IgD-negative memory B cell (primary cell): ENCODE results near the gene GNGT1. TPM values are rescaled to one million over a fixed set of nuclear protein-coding genes. Genes with fewer than 3 reads are reported as not detected.
A peak's percentile ranks its signal among the peaks of the same experiment; 100 is the strongest.

Experiments used
- H3K27ac Mint-ChIP-seq, 3 donors: one replicate each; pipeline ENCODE4 v1.8.0; 2020 to 2022; ENCODE audit warnings: mild to moderate bottlenecking in 3 of 3, mixed read lengths in 3 of 3, moderate library complexity in 1 of 3
- H3K27me3 Mint-ChIP-seq: one replicate; pipeline ENCODE4 v1.8.0; 2021; ENCODE audit warnings: mixed read lengths
- H3K36me3 Mint-ChIP-seq: one replicate; pipeline ENCODE4 v1.8.0; 2020; ENCODE audit warnings: mild to moderate bottlenecking, mixed read lengths
- H3K4me1 Mint-ChIP-seq, 3 donors: one replicate each; pipeline ENCODE4 v1.8.0; 2020 to 2022; ENCODE audit warnings: mixed read lengths in 3 of 3, mild to moderate bottlenecking in 1 of 3
- H3K4me3 Mint-ChIP-seq, 4 donors: one replicate each; pipeline ENCODE4 v1.8.0; 2020 to 2022; ENCODE audit warnings: mild to moderate bottlenecking in 4 of 4, mixed read lengths in 4 of 4, moderate library complexity in 3 of 4
- H3K9me3 Mint-ChIP-seq, 3 donors: one replicate each; pipeline ENCODE4 v1.8.0; 2020 to 2021; ENCODE audit warnings: mixed read lengths in 3 of 3, mild to moderate bottlenecking in 1 of 3
- polyA plus RNA-seq: library from polyadenylated mRNA; unstranded; fragments of 300-500 nt; fragmentation: Illumina TruSeq; gene quantifications from one replicate; pipeline ENCODE4 v1.2.3, GENCODE V29; 2021

GNGT1 gene
- polyA plus RNA-seq, result not detected

DNA sequence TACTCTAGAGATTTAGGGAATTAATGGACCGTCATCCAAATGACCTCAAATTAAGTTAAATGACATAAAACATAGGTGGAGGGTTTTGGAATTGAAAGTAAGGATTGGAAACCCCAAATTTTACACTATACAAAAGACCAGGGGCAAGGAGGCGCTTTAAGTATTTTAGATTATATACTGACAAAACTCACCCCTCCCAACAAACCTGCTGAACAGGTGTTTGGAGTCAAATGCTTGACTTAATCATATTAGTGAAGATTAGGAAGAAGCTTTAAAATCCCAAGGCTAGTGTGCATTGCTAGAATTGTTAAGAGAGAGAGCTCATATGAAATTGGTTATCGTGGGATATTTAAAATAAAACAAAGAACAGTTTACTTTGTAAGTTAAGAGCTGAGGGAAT, at the start of gene GNGT1:
Gene GNGT1 (plus strand): TSS at position 301 of the 400 bp plus-strand sequence. CDS start 180 bp downstream, outside the sequence.
- no peak within 1 kb of the TSS for H3K4me3 Mint-ChIP-seq
- H3K4me1 Mint-ChIP-seq, result no peaks in the 10 kb centered on the region
- no peaks in the 10 kb centered on the region for H3K36me3 Mint-ChIP-seq
- no peaks in the 10 kb centered on the region for H3K27me3 Mint-ChIP-seq
- no peak within 1 kb of the TSS for H3K27ac Mint-ChIP-seq
- no peaks in the 10 kb centered on the region for H3K9me3 Mint-ChIP-seq

DNA sequence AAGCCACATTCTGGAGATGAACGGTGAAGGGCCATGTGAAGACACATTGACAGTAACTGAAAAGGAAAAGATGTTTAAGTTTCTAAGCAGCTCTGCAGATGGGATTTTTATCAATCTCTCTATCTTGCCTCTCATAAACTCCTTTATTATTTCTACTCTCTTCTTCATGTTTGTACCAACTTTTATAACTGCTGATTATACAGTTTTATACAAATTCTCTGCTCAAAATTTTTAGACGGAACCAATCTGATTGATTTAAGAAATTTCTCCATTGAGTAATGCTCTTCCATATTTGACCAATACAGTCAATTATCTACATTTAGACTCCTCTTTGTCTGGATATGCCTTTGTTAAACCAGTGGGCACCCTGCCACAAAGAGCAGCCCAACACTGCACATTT, 47.5 kb upstream of the GNGT1 start:
- Mint-ChIP-seq H3K4me1 (no peaks in the 10 kb centered on the region), H3K27me3 (peaks cover 6% of the 10 kb centered on the region), H3K27ac (no peak overlapping the region)

DNA sequence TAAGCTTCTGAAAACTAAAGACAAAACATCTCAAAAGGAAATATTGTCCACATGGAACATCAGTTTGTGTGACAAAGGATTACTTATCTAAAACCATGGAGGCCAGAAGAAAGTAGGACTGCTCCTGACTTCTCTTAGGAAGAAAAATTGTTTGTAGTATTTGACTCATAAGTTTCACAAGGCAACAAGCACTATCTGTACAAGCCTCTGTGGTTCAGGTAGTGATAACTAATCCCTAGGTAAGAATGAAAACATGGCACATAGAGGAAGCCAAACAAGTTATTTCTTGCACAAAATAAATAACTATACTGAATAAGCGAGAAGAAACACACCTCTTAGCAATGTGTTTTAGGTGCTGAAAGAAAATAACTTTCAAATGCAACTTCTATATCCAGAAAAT, 46.1 kb upstream of the GNGT1 start:
- Mint-ChIP-seq H3K4me3 (no peak overlapping the region), H3K4me1 (no peaks in the 10 kb centered on the region), H3K36me3 (peaks cover 4% of the 10 kb centered on the region), H3K9me3 (no peaks in the 10 kb centered on the region), H3K27ac (no peak overlapping the region), H3K27me3 (peaks cover 6% of the 10 kb centered on the region)

More for the DNA sequence above, 47.5 kb upstream of the GNGT1 start:
- Mint-ChIP-seq H3K36me3 (peaks cover 2% of the 10 kb centered on the region), H3K9me3 (peaks cover 0 to 2% (median 0%) of the 10 kb centered on the region in 3 donors), H3K4me3 (no peak overlapping the region)

DNA sequence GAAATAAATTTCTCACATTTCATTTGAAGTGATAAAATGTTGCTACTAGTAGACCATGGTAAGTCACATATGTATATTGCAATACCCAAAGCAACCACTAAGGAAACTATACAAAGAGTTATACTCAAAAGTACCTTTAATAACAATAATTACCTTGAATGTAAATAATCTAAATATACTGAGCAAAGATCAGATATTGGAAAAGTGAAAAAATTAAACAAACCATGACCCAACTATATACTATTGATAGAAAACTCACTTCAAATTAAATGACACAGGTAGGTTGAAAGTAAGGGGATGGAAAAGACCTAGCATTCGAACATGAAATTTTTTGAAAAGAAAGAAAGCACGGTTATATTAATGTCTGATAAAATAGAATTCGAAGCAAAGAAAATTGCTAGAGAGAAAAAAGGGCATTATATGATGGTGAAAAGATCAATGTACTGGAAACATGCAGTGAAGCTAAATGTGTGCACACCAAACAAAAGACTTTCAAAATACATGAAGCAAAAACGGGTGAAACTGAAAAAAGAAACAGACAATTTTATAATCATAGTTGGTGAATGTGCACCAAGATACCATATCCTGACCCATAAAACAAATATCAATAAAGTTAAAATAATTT, 44.9 kb upstream of the GNGT1 start:
- Mint-ChIP-seq H3K27ac (no peak overlapping the region), H3K27me3 (peaks cover 6% of the 10 kb centered on the region), H3K9me3 (no peaks in the 10 kb centered on the region), H3K36me3 (peaks cover 4% of the 10 kb centered on the region), H3K4me3 (no peak overlapping the region), H3K4me1 (no peaks in the 10 kb centered on the region)

DNA sequence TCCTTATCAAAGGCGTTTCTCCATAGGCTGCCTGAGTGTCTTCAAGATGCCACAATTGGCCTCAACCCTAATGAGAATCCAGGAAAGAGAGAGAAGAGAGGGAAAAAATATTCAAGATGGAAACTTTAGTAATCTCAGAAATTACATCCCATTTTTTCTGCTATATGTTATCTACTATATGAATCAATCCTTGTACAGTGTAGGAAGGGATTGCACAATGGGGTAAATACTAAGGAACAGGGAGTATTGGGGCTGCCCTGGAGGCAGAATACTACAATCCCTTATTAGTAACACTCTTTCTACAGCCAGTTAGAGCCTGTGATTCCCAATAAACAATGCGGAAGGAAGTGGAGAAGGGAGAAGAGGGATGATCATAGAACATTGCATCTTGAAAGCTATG, 43.7 kb upstream of the GNGT1 start:
- Mint-ChIP-seq H3K4me1 (no peaks in the 10 kb centered on the region), H3K27me3 (peaks cover 3% of the 10 kb centered on the region), H3K9me3 (no peaks in the 10 kb centered on the region), H3K36me3 (peaks cover 4% of the 10 kb centered on the region), H3K4me3 (no peak overlapping the region), H3K27ac (no peak overlapping the region)

DNA sequence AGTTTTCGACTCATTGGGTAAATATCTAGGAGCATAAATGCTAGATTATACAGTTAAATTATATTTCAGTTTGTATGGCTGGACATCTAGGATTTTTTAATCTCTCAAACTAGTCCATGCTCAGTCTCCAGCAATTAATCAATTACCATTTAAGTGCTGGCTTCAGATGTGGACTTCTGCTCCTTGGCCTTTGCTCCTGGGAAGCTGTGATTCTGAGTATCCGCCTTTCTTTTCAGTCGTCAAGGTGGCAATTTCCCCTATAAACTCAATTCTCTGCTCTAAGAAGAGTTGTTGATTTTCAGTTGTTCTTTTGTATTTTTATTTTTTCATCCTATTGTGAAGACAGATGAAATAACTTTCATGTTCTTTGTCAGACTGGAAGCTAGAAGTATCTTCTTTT, 39.5 kb upstream of the GNGT1 start:
- peaks cover 2% of the 10 kb centered on the region for H3K36me3 Mint-ChIP-seq
- no peak overlapping the region for H3K27ac Mint-ChIP-seq
- no peaks in the 10 kb centered on the region for H3K9me3 Mint-ChIP-seq
- H3K4me3 Mint-ChIP-seq, result no peak overlapping the region
- peaks cover 3% of the 10 kb centered on the region for H3K27me3 Mint-ChIP-seq
- H3K4me1 Mint-ChIP-seq, result no peaks in the 10 kb centered on the region

DNA sequence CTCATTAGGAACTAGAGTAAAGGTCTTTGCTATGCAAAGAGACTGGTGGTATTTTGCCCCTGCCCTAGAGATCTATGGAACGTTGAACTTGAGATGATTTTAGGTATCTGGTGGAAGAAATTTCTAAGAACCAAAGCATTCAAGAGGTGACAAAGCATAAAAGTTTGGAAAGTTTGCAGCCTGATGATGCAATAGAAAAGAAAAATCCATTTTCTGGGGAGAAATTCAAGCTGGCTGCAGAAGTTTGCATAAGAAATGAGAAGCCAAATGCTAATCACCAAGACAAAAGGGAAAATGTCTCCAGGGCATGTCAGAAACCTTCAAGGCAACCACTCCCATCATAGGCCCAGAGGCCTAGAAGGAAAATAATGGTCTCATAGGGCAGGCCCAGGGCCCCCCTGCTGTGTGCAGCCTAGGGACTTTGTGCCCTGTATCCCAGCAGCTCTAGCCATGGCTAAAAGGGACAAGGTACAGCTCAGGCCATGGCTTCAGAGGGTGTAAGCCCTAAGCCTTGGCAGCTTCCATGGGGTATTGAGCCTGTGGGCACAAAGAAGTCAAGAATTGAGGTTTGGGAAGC, 32.3 kb upstream of the GNGT1 start:
- no peak overlapping the region for H3K4me3 Mint-ChIP-seq
- no peaks in the 10 kb centered on the region for H3K27me3 Mint-ChIP-seq
- no peak overlapping the region for H3K27ac Mint-ChIP-seq
- H3K36me3 Mint-ChIP-seq, result no peaks in the 10 kb centered on the region
- H3K9me3 Mint-ChIP-seq, result peaks cover 0 to 6% (median 0%) of the 10 kb centered on the region in 3 donors
- peaks cover 0 to 2% (median 0%) of the 10 kb centered on the region in 3 donors for H3K4me1 Mint-ChIP-seq

DNA sequence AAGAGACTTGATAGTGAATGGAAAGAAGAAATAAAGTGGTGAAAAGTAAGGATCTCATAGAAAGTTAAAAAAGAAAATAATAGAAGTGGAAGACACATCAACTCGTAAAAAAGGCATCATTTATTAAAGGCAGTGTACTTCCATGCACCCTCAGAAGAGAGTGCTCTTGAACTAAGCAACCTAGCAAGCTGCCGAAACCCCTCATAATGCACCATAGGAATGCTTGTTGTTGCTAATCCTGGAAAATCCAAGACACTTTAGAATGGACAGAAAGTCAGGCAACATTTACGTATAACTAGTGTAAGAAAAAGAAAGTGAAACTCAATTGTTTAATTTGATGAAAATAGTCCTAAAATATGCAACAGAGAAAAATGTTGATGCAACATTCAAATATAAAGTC, 28.6 kb upstream of the GNGT1 start:
- Mint-ChIP-seq H3K4me3 (no peak overlapping the region), H3K27me3 (no peaks in the 10 kb centered on the region), H3K4me1 (peaks cover 0 to 2% (median 0%) of the 10 kb centered on the region in 3 donors), H3K36me3 (peaks cover 2% of the 10 kb centered on the region), H3K9me3 (peaks cover 0 to 11% (median 4%) of the 10 kb centered on the region in 3 donors), H3K27ac (no peak overlapping the region)

DNA sequence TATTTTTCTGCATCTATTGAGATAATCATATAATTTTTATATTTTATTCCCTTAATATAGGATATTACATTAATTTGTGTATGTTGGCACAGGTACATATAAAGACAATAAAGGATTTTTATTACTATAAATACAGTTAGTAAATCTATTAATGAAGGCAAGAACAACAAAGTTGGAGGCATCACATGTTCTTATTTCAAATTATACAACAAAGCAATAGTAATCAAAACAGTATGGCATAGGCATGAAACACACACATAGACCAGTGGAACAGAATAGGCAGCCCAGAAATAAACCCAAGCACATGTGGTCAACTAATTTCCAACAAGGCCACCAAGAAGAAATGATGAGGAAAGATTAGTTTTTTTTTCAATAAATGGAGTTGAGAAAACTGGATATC, 27.0 kb upstream of the GNGT1 start:
- peaks cover 0 to 2% (median 0%) of the 10 kb centered on the region in 3 donors for H3K4me1 Mint-ChIP-seq
- H3K27me3 Mint-ChIP-seq, result no peaks in the 10 kb centered on the region
- no peak overlapping the region for H3K4me3 Mint-ChIP-seq
- peaks cover 2% of the 10 kb centered on the region for H3K36me3 Mint-ChIP-seq
- H3K9me3 Mint-ChIP-seq, result peaks cover 0 to 5% (median 4%) of the 10 kb centered on the region in 3 donors
- no peak overlapping the region for H3K27ac Mint-ChIP-seq

DNA sequence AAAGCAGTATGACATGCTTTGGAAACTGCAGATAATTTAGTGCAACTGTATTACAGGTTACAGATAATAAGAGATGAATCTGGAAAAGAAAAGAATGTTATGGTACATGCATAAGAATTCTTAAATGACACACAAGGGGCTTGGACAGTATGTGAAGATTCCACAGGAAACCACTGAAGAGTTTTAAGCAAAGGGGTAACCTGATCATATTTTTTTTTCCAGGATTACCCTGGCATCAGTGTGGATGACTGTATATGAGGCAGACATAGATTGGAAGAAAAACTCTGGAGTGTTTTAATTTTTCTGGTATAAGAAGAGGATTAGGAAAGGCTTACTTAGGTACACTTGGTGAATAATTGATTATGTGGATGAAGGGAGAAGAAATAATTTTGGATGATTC, 23.9 kb upstream of the GNGT1 start:
- Mint-ChIP-seq H3K36me3 (peaks cover 2% of the 10 kb centered on the region), H3K9me3 (peaks cover 0 to 5% (median 4%) of the 10 kb centered on the region in 3 donors), H3K4me3 (no peak overlapping the region), H3K4me1 (peaks cover 0 to 2% (median 0%) of the 10 kb centered on the region in 3 donors), H3K27ac (no peak overlapping the region), H3K27me3 (no peaks in the 10 kb centered on the region)

DNA sequence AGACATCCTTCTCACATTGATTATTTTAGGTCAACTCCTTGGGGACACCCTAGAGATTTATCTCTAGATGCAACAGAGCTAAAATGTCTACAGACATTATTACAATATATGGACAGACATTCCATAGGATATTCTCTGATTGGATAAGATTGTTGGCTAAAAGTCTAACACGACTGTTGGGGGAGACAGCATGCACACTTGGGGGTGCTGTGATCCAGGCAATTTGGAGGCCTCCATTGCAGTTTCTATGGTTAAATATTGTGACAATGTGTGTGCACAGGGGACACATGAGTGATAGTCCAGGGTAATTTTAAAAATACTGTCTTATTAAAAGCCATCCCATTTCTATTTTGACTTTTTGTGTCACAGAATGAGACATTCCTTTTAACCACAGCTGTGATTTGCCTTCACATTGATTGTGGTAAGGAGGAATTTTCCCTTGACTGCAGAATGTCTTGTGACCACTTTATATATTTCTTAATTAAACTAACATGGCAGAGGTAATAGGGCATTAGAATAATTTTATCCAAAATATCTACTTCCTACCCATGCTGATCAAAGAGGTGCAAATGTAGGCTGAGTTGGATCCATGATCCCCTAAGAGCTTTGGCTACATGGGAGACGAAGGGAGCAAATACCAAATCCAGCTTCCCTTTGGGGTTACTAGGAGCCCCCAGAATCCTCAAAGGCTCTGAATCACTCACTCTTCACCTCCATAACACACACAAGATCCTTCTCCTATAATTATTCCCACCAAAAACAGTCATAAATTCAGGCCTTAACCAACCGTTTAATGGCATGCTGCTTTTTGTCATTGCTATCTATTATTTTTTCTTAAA, 23.1 kb upstream of the GNGT1 start:
- peaks cover 2% of the 10 kb centered on the region for H3K36me3 Mint-ChIP-seq
- H3K9me3 Mint-ChIP-seq, result peaks cover 0 to 5% (median 4%) of the 10 kb centered on the region in 3 donors
- H3K27me3 Mint-ChIP-seq, result peaks cover 7% of the 10 kb centered on the region
- H3K4me3 Mint-ChIP-seq, result no peak overlapping the region
- H3K27ac Mint-ChIP-seq, result peak overlapping the region in 1 of 3 donors; percentile 48
- H3K4me1 Mint-ChIP-seq, result no peaks in the 10 kb centered on the region

DNA sequence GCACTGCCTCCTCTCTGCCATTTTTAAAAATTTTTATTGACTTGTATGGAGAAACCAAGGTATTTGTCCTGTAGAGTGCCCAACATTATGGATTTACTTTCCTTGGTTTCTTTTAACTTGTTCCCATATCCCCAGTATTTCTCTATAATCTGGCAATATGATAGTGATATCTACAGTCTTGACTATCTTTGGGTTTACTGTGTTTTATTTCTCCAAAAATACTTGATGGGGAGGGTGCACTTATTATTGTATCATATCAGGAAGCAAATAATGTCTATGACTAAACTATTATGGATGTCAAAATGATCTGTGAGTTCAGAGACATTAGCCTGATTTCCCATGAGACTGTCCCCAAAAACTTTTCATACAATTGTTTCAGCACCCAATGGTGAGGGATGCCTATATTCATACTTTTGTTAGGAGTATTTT, 22.4 kb upstream of the GNGT1 start:
- Mint-ChIP-seq H3K27ac (no peak overlapping the region), H3K36me3 (peaks cover 2% of the 10 kb centered on the region), H3K4me1 (no peaks in the 10 kb centered on the region), H3K4me3 (no peak overlapping the region), H3K9me3 (peaks cover 0 to 5% (median 4%) of the 10 kb centered on the region in 3 donors), H3K27me3 (peaks cover 12% of the 10 kb centered on the region)

DNA sequence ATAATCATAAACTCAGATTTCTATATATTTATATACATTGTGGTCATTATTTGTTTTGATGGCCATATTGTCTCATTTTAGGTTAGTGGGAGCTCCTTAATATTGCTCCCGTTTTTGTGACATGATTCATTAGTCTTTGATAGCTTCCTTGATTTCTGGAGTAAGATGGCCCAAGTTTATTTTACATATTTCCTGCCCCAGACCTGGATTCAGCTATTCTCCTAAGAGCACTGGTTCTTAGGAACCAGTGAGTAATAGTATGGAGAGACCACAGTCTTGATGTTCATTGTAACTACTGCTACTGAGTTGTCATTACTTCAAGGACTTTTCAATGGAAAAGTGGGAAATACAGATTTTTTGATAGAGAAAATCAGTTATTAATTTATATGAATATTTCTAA, 21.8 kb upstream of the GNGT1 start:
- peaks cover 0 to 3% (median 2%) of the 10 kb centered on the region in 3 donors for H3K9me3 Mint-ChIP-seq
- H3K36me3 Mint-ChIP-seq, result peaks cover 2% of the 10 kb centered on the region

DNA sequence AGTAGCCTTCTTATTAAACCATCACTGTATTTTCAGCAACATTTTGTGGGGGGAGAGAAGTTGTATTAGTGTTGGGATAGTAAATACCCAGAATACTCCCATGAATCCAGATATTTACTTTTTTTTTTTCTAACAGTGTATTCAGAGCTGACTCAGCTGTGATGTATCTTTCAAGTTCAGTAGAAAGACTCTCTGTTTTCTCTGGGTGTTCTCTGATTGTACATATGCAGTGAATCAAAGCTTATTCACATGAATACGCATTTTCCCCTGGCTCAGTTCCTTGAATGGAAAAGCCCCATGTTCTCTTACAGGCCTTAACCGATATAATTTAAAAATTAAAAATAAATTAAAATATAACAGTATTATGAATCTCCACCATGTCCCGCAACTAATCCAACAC, 17.1 kb upstream of the GNGT1 start:
- H3K9me3 Mint-ChIP-seq, result no peaks in the 10 kb centered on the region
- peaks cover 9 to 14% (median 13%) of the 10 kb centered on the region in 3 donors for H3K4me1 Mint-ChIP-seq
- peaks cover 38% of the 10 kb centered on the region for H3K27me3 Mint-ChIP-seq
- H3K27ac Mint-ChIP-seq, result no peak overlapping the region
- no peak overlapping the region for H3K4me3 Mint-ChIP-seq
- H3K36me3 Mint-ChIP-seq, result no peaks in the 10 kb centered on the region

More for the DNA sequence above, 21.8 kb upstream of the GNGT1 start:
- Mint-ChIP-seq H3K27ac (no peak overlapping the region), H3K4me1 (peaks cover under 1% of the 10 kb centered on the region in 3 donors), H3K27me3 (peaks cover 17% of the 10 kb centered on the region), H3K4me3 (no peak overlapping the region)

DNA sequence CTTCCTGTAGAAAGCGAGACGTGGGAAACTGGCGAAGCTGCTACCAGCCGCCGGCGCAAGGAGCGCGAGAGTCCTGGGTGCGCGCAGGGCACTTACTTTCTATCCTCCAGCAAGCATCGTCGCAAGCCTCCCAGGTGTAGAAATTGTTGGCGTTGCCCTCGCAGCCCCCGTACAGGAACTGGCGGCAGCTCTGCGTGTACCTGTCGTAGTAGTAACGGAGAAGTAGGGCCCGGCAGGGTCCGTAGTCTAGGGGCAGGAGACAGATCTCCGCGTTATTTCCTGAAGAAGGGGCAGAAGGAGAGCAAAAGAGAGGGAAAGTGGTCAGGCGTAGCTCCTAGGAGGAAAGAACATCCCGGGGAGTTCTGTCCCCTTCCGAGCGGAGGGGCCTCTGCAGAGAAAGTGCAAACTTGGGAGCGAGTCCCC, 16.3 kb upstream of the GNGT1 start:
- Mint-ChIP-seq H3K36me3 (no peaks in the 10 kb centered on the region), H3K4me1 (peaks cover 9 to 14% (median 13%) of the 10 kb centered on the region in 3 donors), H3K27ac (no peak overlapping the region), H3K27me3 (peaks cover 38% of the 10 kb centered on the region), H3K9me3 (no peaks in the 10 kb centered on the region), H3K4me3 (peak overlapping the region; percentile 83 to 96 (median 88))
